PC-9 (cell line): ENCODE results near the gene KRTDAP. TPM values are rescaled to one million over a fixed set of nuclear protein-coding genes. Genes with fewer than 3 reads are reported as not detected.

ENCODE experiments used
- BruUV-seq: library from RNA; stranded (reverse); fragments of 400-500 nt; replicated peaks from 2 replicates; lab custom pipeline; 2021; lab: Mats Ljungman, UMichigan
- CTCF ChIA-PET: fragments of 300-600 bp; sonication (Branson Sonifier 250); formaldehyde crosslinking; loops from one replicate; lab custom pipeline; 2022; ENCODE audit warnings: antibody characterized with exemption; lab: Charles Lee
- POLR2A ChIA-PET: fragments of 300-600 bp; sonication (Branson Sonifier 250); formaldehyde crosslinking; loops from one replicate; lab custom pipeline; 2022; ENCODE audit warnings: antibody characterized with exemption; ENCODE audit not compliant: unreplicated experiment; lab: Charles Lee
- DNase-seq, 2 experiments: peaks; one replicate each; pipeline versions ENCODE4 v3.0.0 to v3.0.0-alpha.2; 2015 to 2022; ENCODE audit warnings: mixed read lengths in 1 of 2
- H2AFZ ChIP-seq: fragments of 200-600 bp; sonication (generic); 2 replicates; pipeline ENCODE4 v1.8.1; 2017; ENCODE audit warnings: antibody characterized with exemption
- H3F3A ChIP-seq: fragments of 200-600 bp; sonication (generic); 2 replicates; pipeline ENCODE4 v1.8.1; 2017; ENCODE audit warnings: antibody characterized with exemption, mild to moderate bottlenecking, low read depth; ENCODE audit not compliant: insufficient read depth
- H3K27ac ChIP-seq: fragments of 200-600 bp; sonication (generic); 2 replicates; pipeline ENCODE4 v1.6.1; 2016; ENCODE audit warnings: mixed run types
- H3K27me3 ChIP-seq: fragments of 200-600 bp; sonication (generic); 2 replicates; pipeline ENCODE4 v1.6.1; 2016; ENCODE audit warnings: low read depth, mixed run types; ENCODE audit not compliant: insufficient read depth
- H3K36me3 ChIP-seq: fragments of 200-600 bp; sonication (generic); 2 replicates; pipeline ENCODE4 v1.6.1; 2016; ENCODE audit warnings: low read depth, mixed run types
- H3K4me1 ChIP-seq: fragments of 200-600 bp; sonication (generic); replicated peaks from 2 replicates; pipeline ENCODE4 v1.6.1; 2016; ENCODE audit warnings: mixed run types; ENCODE audit not compliant: insufficient read depth
- H3K4me2 ChIP-seq: fragments of 200-600 bp; sonication (generic); 2 replicates; pipeline ENCODE4 v1.6.1; 2017; ENCODE audit warnings: mixed run types
- H3K4me3 ChIP-seq: fragments of 200-600 bp; sonication (generic); 2 replicates; pipeline ENCODE4 v1.6.1; 2016; ENCODE audit warnings: mixed run types
- H3K79me2 ChIP-seq: fragments of 200-600 bp; sonication (generic); 2 replicates; pipeline ENCODE4 v1.6.1; 2017; ENCODE audit warnings: low read depth, mixed run types
- H3K9me2 ChIP-seq: fragments of 200-600 bp; sonication (generic); 2 replicates; pipeline ENCODE4 v1.8.1; 2017; ENCODE audit warnings: mild to moderate bottlenecking; ENCODE audit not compliant: insufficient read depth
- H3K9me3 ChIP-seq: fragments of 200-600 bp; sonication (generic); 2 replicates; pipeline ENCODE4 v1.8.1; 2016; ENCODE audit warnings: low read depth; ENCODE audit not compliant: insufficient read depth
- H4K20me1 ChIP-seq: fragments of 200-600 bp; sonication (generic); 2 replicates; pipeline ENCODE4 v1.8.1; 2017; ENCODE audit not compliant: insufficient read depth
- EZH2 ChIP-seq: fragments of 200-600 bp; sonication (generic); IDR thresholded peaks from 2 replicates; pipeline ENCODE4 v1.8.0; 2017; ENCODE audit warnings: antibody characterized with exemption, low read depth
- intact Hi-C: fragments of 100-400 bp; cut with micrococcal nuclease; formaldehyde crosslinking; loops from one replicate; pipeline ENCODE4 v1.10.0; 2022; ENCODE audit not compliant: unreplicated experiment
- total RNA-seq: library from RNA; stranded (reverse); gene quantifications from 2 replicates; pipeline ENCODE4 v1.2.3, GENCODE V29; 2021
- TF ChIP-seq, protein P1 (sequence below): fragments of 200-600 bp; sonication (generic); conservative IDR thresholded peaks from 2 replicates; pipeline ENCODE4 v1.6.1; 2017; ENCODE audit warnings: mixed run types, antibody characterized with exemption, mild to moderate bottlenecking, moderate library complexity

KRTDAP gene
- total RNA-seq, 1 experiment from 2014 or later: not detected

DNA sequence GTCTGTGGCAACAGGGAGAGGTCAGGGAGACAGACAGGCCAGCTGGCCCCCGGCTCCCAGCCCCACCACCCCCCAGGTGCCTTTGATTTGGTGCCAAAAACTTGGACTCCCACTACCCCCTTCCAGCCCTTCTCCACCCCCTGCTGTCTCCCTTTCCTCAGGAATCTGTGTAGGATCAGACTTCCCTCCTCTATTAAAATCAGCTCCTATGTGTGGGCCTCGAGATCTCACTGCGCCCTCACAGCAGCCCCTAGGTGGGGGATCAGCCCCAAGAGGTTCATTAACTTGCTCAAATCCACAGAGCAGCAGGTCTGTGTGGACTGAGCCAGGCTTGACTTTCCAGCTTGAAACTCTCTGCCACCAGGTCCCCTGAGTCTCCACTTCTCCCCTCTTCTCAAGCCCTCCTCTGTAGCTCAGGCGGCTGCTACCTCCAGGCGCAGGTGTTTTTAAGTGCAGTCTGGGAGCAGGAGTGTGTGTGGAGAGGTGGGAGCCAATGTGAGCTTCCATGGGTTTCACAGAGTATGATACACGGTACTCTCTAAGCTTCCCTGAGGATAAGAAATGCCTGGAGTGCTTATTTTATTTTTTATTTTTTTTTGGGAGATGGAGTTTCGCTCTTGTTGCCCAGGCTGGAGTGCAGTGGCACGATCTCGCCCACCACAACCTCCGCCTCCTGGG lies 44.7 kb upstream of the KRTDAP start:
- no peak overlapping the region for H3K4me3 ChIP-seq
- intact Hi-C loops: no loop called here
- H3K9me2 ChIP-seq: no peaks in the 10 kb centered on the region
- ChIA-PET POLR2A (no interaction called here), CTCF (no interaction called here)
- peaks cover 3% of the 10 kb centered on the region; the same call in 1 of the 2 replicates for H3F3A ChIP-seq
- H3K79me2 ChIP-seq: no peaks in the 10 kb centered on the region
- no peaks in the 10 kb centered on the region; the same call in 1 of the 2 replicates for H4K20me1 ChIP-seq
- H3K27me3 ChIP-seq: no peaks in the 10 kb centered on the region
- H3K9me3 ChIP-seq: no peaks in the 10 kb centered on the region
- H3K4me1 ChIP-seq: 0 out of 2 replicates have a peak, but pooled peaks cover 5% of the 10 kb centered on the region
- no peaks in the 10 kb centered on the region for H3K36me3 ChIP-seq
- no peak overlapping the region for H3K4me2 ChIP-seq
- no peak overlapping the region for H3K27ac ChIP-seq
- BruUV-seq: no TSS peak
- TF ChIP-seq, protein P1, sequence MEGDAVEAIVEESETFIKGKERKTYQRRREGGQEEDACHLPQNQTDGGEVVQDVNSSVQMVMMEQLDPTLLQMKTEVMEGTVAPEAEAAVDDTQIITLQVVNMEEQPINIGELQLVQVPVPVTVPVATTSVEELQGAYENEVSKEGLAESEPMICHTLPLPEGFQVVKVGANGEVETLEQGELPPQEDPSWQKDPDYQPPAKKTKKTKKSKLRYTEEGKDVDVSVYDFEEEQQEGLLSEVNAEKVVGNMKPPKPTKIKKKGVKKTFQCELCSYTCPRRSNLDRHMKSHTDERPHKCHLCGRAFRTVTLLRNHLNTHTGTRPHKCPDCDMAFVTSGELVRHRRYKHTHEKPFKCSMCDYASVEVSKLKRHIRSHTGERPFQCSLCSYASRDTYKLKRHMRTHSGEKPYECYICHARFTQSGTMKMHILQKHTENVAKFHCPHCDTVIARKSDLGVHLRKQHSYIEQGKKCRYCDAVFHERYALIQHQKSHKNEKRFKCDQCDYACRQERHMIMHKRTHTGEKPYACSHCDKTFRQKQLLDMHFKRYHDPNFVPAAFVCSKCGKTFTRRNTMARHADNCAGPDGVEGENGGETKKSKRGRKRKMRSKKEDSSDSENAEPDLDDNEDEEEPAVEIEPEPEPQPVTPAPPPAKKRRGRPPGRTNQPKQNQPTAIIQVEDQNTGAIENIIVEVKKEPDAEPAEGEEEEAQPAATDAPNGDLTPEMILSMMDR: no peak
- TF ChIP-seq EZH2: no peak
- no peak for DNase-seq
- H2AFZ ChIP-seq: no peak overlapping the region

DNA sequence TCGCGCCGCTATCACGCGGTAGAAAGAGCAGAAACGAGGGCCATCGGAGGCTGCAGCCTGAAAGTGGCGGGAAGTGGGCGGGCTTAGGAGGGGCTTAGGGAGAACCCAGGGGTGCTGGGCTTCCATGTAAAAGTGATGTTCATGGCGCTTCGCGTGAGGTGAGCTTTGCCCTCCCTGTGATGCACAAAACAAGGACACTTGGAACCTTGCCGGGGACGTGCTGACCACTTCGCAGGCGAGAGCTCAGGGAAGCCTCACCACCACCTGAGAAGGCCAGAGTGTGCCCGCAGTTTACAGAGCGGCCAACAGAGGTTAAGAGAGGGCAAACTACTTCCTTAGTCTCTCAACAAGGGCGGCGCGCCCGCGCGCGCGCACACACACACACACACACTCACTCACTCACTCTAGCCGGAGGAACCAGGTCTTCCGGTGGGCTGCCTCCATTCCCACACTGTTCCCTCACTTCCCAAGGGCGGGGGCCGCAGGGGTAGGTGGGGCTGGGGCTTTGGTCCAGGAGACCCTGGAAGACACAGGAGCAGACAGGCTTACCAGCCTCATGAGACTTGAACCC lies 43.6 kb upstream of the KRTDAP start:
- no peaks in the 10 kb centered on the region for H3K79me2 ChIP-seq
- no peaks in the 10 kb centered on the region for H3K36me3 ChIP-seq
- ChIA-PET POLR2A (interaction anchor here (0.5 kb wide), 1 partner anchor 36 kb away, joined by 4 read pairs; no protein-coding TSS in a partner anchor), CTCF (no interaction called here)
- no peaks in the 10 kb centered on the region for H3K9me2 ChIP-seq
- no peak overlapping the region for H2AFZ ChIP-seq
- peaks cover 3% of the 10 kb centered on the region; the same call in 1 of the 2 replicates for H3F3A ChIP-seq
- H3K4me2 ChIP-seq: no peak overlapping the region
- intact Hi-C loops: no loop called here
- 0 out of 2 replicates have a peak, but pooled peaks cover 5% of the 10 kb centered on the region for H3K4me1 ChIP-seq
- no peak for TF ChIP-seq EZH2
- TF ChIP-seq, protein P1: no peak
- no peak overlapping the region for H3K4me3 ChIP-seq
- no peaks in the 10 kb centered on the region for H3K9me3 ChIP-seq
- H3K27me3 ChIP-seq: no peaks in the 10 kb centered on the region
- H4K20me1 ChIP-seq: no peaks in the 10 kb centered on the region; the same call in 1 of the 2 replicates
- H3K27ac ChIP-seq: no peak overlapping the region
- BruUV-seq: no TSS peak
- DNase-seq: peak in 1 of 2 experiments; percentile 34

DNA sequence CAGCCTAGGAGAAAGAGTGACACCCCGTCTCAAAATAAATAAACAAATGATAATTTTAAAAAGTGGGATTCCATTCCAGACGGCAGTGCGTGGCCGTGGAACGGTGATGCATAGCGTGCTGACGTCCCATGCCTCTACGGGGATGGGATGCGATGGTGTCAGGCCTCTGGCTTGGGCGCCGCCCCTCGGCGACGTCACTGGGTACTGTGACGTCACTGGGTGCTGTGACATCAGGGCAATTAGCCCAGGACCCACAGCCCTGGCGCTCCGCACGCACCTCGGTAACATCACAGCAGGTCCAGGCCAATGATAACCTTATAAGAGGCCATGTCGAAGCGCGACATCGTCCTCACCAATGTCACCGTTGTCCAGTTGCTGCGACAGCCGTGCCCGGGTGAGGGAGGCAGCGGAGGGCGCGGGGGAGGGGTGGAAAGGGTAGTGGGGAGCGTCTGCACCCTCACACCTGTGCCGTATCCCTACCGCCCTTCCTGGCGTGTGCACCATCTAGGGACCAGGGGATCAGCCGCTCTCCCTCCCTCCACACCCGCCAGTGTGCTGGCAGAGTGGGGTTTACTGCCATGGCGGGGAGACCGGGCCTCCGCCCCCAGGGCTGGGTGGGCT lies 43.0 kb upstream of the KRTDAP start, which contains the start of gene GAPDHS:
Gene GAPDHS, plus strand, starts transcription at position 256 of the 621 bp plus-strand sequence. Its CDS starts 72 bp downstream, at position 328.
- H3K27me3 ChIP-seq: no peaks in the 10 kb centered on the region
- POLR2A ChIA-PET: interaction anchor here (0.5 kb wide), 1 partner anchor 37 kb away, joined by 4 read pairs; no protein-coding TSS in a partner anchor

More for the DNA sequence above, 43.0 kb upstream of the KRTDAP start, which contains the start of gene GAPDHS:
- H3K79me2 ChIP-seq: no peaks in the 10 kb centered on the region
- no TSS peak for BruUV-seq
- no peaks in the 10 kb centered on the region for H3K36me3 ChIP-seq
- CTCF ChIA-PET: no interaction called here
- DNase-seq: no peak
- no peaks in the 10 kb centered on the region for H3K9me3 ChIP-seq
- no peak within 1 kb of the TSS for H3K4me3 ChIP-seq
- no peaks in the 10 kb centered on the region for H3K9me2 ChIP-seq
- intact Hi-C loops: no loop called here
- peaks cover 3% of the 10 kb centered on the region; the same call in 1 of the 2 replicates for H3F3A ChIP-seq
- 0 out of 2 replicates have a peak, but pooled peaks cover 8% of the 10 kb centered on the region for H3K4me1 ChIP-seq
- no peaks in the 10 kb centered on the region; the same call in 1 of the 2 replicates for H4K20me1 ChIP-seq
- H3K27ac ChIP-seq: no peak within 1 kb of the TSS
- no peak for TF ChIP-seq EZH2
- TF ChIP-seq, protein P1: no peak
- no peak within 1 kb of the TSS for H2AFZ ChIP-seq
- no peak within 1 kb of the TSS for H3K4me2 ChIP-seq
